WTC11 (cell line): ENCODE data around the gene AFF2.

Experiments used
- JAZF1 ChIP-seq: fragments of 250-450 bp; sonication (Bioruptor Pico); IDR thresholded peaks from 2 replicates; pipeline ENCODE4 v1.9.0; 2021; ENCODE audit warnings: moderate library complexity, mild to moderate bottlenecking, inconsistent platforms
- NR2C2 ChIP-seq: sonication (generic); formaldehyde crosslinking; IDR thresholded peaks from 2 replicates; pipeline ENCODE4 v1.8.0; 2022; ENCODE audit warnings: mild to moderate bottlenecking, missing genetic modification reagents
- ZNF317 ChIP-seq: sonication (generic); formaldehyde crosslinking; IDR thresholded peaks from 2 replicates; pipeline ENCODE4 v1.8.1; 2023; ENCODE audit warnings: low read depth, mild to moderate bottlenecking, moderate library complexity, missing genetic modification reagents, borderline replicate concordance
- TF ChIP-seq, protein P1 (sequence below): fragments of 200-600 bp; IDR thresholded peaks from 2 replicates; pipeline ENCODE4 v1.8.0; 2022; ENCODE audit warnings: antibody characterized with exemption
- TF ChIP-seq, protein P2 (sequence below): fragments of 250-450 bp; sonication (Bioruptor Pico); IDR thresholded peaks from 2 replicates; pipeline ENCODE4 v1.9.0; 2021; ENCODE audit warnings: mild to moderate bottlenecking
- TF ChIP-seq, protein P3 (sequence below): sonication (generic); formaldehyde crosslinking; IDR thresholded peaks from 2 replicates; pipeline ENCODE4 v1.8.1; 2022; ENCODE audit warnings: low read depth, missing genetic modification reagents, borderline replicate concordance
- TF ChIP-seq, protein P4 (sequence below): sonication (generic); formaldehyde crosslinking; IDR thresholded peaks from 2 replicates; pipeline ENCODE4 v1.8.1; 2022; ENCODE audit warnings: low read depth, mild to moderate bottlenecking, moderate library complexity, missing genetic modification reagents, borderline replicate concordance

DNA sequence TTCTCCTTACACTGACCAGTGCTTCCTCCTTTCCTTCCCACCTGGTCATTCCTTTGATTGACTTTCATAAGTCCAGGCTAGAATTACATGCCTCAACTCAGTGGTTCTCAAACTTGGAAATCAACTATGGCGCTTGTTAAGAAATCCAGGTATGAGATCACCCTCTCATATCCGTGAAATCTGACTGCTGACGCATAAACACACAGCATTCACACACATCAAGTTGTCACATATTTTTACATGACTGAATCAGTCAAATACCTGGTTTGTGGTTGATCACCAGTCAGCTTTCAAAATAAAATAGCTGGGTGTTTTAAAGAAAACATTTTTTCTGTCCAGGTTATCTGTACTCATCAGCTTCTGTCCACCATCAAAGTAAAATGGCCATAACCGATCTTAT, 433.5 kb downstream of the AFF2 start:
- TF ChIP-seq JAZF1 = no peak
- TF ChIP-seq, protein P1, sequence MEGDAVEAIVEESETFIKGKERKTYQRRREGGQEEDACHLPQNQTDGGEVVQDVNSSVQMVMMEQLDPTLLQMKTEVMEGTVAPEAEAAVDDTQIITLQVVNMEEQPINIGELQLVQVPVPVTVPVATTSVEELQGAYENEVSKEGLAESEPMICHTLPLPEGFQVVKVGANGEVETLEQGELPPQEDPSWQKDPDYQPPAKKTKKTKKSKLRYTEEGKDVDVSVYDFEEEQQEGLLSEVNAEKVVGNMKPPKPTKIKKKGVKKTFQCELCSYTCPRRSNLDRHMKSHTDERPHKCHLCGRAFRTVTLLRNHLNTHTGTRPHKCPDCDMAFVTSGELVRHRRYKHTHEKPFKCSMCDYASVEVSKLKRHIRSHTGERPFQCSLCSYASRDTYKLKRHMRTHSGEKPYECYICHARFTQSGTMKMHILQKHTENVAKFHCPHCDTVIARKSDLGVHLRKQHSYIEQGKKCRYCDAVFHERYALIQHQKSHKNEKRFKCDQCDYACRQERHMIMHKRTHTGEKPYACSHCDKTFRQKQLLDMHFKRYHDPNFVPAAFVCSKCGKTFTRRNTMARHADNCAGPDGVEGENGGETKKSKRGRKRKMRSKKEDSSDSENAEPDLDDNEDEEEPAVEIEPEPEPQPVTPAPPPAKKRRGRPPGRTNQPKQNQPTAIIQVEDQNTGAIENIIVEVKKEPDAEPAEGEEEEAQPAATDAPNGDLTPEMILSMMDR = no peak
- TF ChIP-seq, protein P2, sequence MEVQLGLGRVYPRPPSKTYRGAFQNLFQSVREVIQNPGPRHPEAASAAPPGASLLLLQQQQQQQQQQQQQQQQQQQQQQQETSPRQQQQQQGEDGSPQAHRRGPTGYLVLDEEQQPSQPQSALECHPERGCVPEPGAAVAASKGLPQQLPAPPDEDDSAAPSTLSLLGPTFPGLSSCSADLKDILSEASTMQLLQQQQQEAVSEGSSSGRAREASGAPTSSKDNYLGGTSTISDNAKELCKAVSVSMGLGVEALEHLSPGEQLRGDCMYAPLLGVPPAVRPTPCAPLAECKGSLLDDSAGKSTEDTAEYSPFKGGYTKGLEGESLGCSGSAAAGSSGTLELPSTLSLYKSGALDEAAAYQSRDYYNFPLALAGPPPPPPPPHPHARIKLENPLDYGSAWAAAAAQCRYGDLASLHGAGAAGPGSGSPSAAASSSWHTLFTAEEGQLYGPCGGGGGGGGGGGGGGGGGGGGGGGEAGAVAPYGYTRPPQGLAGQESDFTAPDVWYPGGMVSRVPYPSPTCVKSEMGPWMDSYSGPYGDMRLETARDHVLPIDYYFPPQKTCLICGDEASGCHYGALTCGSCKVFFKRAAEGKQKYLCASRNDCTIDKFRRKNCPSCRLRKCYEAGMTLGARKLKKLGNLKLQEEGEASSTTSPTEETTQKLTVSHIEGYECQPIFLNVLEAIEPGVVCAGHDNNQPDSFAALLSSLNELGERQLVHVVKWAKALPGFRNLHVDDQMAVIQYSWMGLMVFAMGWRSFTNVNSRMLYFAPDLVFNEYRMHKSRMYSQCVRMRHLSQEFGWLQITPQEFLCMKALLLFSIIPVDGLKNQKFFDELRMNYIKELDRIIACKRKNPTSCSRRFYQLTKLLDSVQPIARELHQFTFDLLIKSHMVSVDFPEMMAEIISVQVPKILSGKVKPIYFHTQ (CRISPR knock-in tag) = no peak
- TF ChIP-seq, protein P3, sequence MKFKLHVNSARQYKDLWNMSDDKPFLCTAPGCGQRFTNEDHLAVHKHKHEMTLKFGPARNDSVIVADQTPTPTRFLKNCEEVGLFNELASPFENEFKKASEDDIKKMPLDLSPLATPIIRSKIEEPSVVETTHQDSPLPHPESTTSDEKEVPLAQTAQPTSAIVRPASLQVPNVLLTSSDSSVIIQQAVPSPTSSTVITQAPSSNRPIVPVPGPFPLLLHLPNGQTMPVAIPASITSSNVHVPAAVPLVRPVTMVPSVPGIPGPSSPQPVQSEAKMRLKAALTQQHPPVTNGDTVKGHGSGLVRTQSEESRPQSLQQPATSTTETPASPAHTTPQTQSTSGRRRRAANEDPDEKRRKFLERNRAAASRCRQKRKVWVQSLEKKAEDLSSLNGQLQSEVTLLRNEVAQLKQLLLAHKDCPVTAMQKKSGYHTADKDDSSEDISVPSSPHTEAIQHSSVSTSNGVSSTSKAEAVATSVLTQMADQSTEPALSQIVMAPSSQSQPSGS (CRISPR knock-in tag) = no peak
- TF ChIP-seq, protein P4, sequence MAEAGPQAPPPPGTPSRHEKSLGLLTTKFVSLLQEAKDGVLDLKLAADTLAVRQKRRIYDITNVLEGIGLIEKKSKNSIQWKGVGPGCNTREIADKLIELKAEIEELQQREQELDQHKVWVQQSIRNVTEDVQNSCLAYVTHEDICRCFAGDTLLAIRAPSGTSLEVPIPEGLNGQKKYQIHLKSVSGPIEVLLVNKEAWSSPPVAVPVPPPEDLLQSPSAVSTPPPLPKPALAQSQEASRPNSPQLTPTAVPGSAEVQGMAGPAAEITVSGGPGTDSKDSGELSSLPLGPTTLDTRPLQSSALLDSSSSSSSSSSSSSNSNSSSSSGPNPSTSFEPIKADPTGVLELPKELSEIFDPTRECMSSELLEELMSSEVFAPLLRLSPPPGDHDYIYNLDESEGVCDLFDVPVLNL = no peak
- no peak for TF ChIP-seq NR2C2 (CRISPR knock-in tag)
- TF ChIP-seq ZNF317 (CRISPR knock-in tag) = no peak
